ENCODE data around the gene PLXDC2. TPM values are rescaled to one million over a fixed set of nuclear protein-coding genes. Genes with fewer than 3 reads are reported as not detected.

The PLXDC2 gene
- total and polyA plus RNA-seq, 10 of the 15 experiments (the other 5 are each of a cell fraction or from before 2014, with no cell fraction given), result 0.05 to 1.8 (median 0.14) TPM; not detected in 2

DNA sequence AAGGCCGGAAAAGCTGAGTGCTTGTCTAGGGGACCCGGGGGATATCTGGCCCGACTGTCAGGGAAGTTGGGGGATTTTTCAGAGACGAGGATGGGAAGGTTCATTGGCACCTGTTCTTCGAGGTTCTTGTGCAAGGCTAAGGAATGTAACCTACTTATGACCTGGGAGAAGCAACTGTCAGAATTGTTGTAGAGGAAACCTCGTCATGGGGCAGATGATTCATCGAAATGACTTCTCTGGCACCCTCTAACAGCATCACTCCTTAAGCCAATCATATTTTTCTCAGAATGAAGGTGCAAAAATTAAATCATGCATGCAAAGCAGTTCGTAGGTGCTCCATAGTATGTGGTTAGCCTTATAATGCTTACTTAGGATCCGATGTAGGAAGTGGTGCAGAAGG, 58.6 kb downstream of the PLXDC2 start:
- Histone ChIP-seq H3K9ac (ENCODE audit: control insufficient read depth, insufficient read depth, low read length) (no peak overlapping the region), H2AFZ (ENCODE audit: control insufficient read depth, low read depth, low read length) (no peak overlapping the region), H3K27me3 (replicated peaks in 1 of 2; ENCODE audit: control insufficient read depth in 2 of 2, insufficient read depth in 2 of 2, low read length in 1 of 2) (no peaks in the 10 kb centered on the region), H3K36me3 (ENCODE audit: control insufficient read depth in 2 of 2, insufficient read depth in 2 of 2, low read length in 1 of 2) (no peaks in the 10 kb centered on the region), H4K20me1 (ENCODE audit: control insufficient read depth, insufficient read depth) (no peaks in the 10 kb centered on the region), H3K4me2 (ENCODE audit: control insufficient read depth, insufficient read depth) (no peak overlapping the region), H3K79me2 (ENCODE audit: control insufficient read depth, insufficient read depth, low read length) (no peaks in the 10 kb centered on the region), H3K27ac (ENCODE audit: control insufficient read depth, insufficient read depth) (no peak overlapping the region), H3K4me1 (ENCODE audit: control insufficient read depth, insufficient read depth, low read length) (no peaks in the 10 kb centered on the region), H3K9me3 (replicated peaks; ENCODE audit: control insufficient read depth, insufficient read depth, low read length) (no peaks in the 10 kb centered on the region), H3K4me3 (no peak overlapping the region)
- ATAC-seq, result no peak
- TF ChIP-seq, protein P1, sequence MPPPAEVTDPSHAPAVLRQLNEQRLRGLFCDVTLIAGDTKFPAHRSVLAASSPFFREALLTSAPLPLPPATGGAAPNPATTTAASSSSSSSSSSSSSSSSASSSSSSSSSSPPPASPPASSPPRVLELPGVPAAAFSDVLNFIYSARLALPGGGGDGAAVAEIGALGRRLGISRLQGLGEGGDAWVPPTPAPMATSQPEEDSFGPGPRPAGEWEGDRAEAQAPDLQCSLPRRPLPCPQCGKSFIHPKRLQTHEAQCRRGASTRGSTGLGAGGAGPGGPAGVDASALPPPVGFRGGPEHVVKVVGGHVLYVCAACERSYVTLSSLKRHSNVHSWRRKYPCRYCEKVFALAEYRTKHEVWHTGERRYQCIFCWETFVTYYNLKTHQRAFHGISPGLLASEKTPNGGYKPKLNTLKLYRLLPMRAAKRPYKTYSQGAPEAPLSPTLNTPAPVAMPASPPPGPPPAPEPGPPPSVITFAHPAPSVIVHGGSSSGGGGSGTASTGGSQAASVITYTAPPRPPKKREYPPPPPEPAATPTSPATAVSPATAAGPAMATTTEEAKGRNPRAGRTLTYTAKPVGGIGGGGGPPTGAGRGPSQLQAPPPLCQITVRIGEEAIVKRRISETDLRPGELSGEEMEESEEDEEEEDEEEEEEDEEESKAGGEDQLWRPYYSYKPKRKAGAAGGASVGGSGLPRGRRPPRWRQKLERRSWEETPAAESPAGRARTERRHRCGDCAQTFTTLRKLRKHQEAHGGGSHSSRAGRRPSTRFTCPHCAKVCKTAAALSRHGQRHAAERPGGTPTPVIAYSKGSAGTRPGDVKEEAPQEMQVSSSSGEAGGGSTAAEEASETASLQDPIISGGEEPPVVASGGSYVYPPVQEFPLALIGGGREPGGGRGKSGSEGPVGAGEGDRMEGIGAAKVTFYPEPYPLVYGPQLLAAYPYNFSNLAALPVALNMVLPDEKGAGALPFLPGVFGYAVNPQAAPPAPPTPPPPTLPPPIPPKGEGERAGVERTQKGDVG (CRISPR knock-in tag; IDR thresholded peaks at IDR 0.05), result no peak
- TF ChIP-seq EGR1 (IDR thresholded peaks at IDR 0.05; ENCODE audit: borderline replicate concordance in 1 of 2, low read depth in 2 of 2, low read length in 2 of 2), result no peak
- no peak for TF ChIP-seq MTA2 (IDR thresholded peaks at IDR 0.05; ENCODE audit: low read depth)
- TF ChIP-seq, protein P2, sequence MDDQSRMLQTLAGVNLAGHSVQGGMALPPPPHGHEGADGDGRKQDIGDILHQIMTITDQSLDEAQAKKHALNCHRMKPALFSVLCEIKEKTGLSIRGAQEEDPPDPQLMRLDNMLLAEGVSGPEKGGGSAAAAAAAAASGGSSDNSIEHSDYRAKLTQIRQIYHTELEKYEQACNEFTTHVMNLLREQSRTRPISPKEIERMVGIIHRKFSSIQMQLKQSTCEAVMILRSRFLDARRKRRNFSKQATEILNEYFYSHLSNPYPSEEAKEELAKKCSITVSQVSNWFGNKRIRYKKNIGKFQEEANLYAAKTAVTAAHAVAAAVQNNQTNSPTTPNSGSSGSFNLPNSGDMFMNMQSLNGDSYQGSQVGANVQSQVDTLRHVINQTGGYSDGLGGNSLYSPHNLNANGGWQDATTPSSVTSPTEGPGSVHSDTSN (IDR thresholded peaks at IDR 0.05; ENCODE audit: insufficient replicate concordance, low read depth, low read length), result no peak
- ChIA-PET POLR2A (no interaction called here), CTCF (interaction anchor here (0.9 kb wide), 1 partner anchor 84 kb away, joined by 3 read pairs; no protein-coding TSS in a partner anchor), SMC1A (ENCODE audit: uncharacterized antibody, unreplicated experiment) (no interaction called here), RAD21 (ENCODE audit: unreplicated experiment) (no interaction called here)
- FAIRE-seq, result no peak
- in situ Hi-C loops (cut with MboI), result no loop called here
- no TSS peak for BruUV-seq (replicated peaks)
- intact Hi-C loops (cut with micrococcal nuclease; ENCODE audit: unreplicated experiment), result no loop called here
- WGBS (ENCODE audit: insufficient coverage, insufficient replicate concordance, low lambda C conversion rate, missing lambda C conversion rate), result 20% methylated on average over 9 of the region's 9 CpGs
- no peak for DNase-seq (ENCODE audit: low read depth, low spot score)
